ENCODE results near the gene COBL.
"Not testable (repeated sequence)": the region's sequence is repeated elsewhere in the genome, so short reads cannot be mapped to it uniquely, and the experiment has no call there.

The COBL gene

DNA sequence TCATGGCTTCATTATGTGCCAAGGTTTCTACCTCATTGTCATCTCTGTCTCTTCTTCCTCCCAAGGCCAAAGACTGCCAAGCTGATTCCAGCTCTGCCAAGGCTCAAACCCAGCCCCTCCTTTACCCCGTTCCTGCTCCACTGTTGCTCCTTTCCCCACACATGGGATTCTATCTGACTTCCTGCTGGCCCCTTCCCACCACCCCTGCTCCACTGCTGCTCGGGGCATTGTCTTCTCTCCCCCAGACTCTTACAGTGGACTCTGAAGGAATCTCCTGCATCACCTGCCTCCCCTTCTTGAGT is 86.3 kb downstream of the COBL start:
- DNase-seq (ENCODE audit: low spot score) = no peak

DNA sequence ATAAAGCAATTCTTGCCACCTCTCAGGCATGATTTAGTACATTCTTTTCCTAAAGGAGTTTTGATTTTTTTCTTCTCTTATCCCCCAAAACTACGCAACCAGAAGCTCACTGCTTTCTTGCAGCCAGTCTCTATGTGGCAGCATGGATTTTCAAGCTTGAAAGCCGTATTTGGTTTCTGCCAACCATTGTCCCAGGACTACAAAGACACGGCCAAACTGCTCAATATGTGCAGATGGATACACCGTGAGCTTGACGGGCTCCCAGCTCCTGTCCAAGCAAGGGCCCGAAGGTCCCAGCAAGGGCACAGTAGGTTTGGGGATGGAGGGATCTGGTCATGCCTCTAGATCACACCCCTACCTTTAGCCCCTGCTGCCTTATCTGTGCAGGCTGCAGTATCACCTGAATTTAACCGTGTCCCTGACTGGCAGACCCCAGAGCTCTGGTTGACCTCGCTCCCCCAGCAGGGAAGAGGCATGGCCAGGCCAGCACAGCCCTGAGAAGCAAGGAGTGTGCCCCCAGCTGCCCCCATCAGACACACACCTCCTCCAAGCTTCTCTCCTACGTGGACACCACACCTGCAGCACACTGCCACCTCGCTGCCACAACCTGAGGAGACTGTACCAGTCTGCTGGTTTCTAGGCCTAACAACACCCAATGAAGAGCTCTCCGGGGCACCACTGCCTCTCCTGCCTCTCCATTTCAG is 86.8 kb downstream of the COBL start:
- DNase-seq (ENCODE audit: low spot score) = no peak

DNA sequence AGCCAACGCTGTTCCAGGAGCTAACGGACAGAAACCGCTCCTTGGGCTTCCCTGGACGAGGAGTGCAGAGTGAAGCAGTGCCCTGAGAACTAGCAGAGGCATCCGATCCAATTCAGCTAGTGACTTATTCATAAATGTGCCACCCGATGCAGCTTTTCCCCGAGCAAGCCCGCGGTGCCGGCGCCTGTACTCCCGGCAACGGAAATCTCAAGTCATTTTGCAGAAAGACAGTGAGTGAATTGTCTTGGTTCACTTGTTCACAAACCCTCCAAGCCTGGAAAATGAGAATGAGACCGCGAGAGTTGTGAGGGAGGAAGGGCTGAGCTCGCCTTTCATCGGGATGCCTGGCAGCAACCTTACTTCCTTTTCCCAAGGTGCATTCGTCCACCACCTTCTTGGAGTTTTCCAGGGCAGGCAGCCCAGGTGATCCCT is 87.5 kb downstream of the COBL start:
- DNase-seq (ENCODE audit: low spot score) = no peak

DNA sequence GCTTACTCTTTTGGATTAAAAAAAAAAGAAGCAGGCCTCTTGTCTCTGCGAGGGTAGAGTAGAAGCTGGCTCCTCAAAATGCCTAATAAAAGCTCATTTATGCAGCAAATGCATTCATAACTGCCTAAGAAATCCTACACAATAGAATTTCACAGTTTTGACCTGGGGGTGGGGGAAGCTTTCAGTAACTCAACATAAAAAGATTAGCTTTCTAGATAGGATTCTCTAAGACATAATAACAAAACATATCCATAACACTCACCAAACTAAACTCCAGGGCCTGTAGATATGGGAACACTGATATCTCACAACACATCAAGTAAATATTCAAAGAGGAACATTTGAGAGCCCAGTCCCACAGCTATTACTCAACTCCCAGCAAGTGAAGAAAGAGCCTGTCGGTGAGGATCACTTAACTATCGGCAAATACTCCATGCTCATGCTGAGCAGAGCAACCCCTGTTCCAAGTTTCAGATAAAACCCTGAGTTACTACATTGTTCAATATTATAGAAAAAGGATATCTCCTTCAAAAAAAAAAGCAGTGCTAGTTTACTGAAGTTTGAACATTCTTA is 88.1 kb downstream of the COBL start:
- no peak for DNase-seq (ENCODE audit: low spot score)

DNA sequence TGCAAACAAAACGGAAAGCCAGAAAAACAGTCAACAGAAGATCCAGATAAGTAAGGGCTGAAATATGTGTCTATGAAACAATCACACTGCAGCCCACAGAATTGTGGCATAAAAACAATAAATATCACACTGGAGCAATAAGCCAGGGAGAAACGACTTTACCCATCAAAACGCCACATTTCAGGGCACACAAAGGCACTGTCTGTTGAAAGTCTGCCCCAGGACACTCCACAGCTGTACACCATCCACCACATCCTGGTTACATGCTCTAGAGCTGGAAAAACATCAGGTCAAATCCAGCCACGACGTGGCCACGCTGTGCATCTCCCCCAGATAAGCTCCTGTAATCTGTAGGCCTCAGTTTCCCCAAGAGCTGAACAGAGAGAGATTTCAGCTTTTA is 88.7 kb downstream of the COBL start:
- DNase-seq (ENCODE audit: low spot score) = no peak

DNA sequence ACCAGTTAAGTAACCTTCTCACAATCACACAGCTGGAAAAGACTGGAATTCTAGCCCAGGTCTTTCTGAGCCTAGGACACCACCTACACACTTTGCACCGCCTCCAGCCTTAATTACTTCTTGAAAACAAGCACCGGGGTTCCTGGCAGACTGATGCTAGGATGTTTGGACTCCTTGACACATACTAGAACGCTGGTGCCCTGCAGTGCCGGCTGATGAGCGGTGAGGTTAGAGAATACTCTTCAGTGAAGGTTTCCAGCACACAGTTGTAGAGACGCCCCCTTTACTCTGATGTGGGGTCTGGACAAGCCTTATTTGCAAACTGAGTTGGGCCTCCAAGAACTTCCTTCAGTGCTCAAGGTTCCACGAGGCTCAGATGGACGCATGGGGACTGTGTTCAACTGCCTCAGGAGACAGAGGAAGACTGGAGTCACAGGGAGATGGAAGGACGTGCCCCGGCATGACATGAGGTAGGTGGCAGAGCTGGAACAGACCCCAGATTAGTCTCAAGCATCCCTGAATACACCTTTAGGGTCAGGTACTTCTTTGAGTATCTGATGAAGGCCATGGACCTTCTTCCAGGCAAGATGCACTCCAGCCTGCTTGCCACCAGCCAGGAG is 89.6 kb downstream of the COBL start:
- DNase-seq (ENCODE audit: low spot score) = no peak

DNA sequence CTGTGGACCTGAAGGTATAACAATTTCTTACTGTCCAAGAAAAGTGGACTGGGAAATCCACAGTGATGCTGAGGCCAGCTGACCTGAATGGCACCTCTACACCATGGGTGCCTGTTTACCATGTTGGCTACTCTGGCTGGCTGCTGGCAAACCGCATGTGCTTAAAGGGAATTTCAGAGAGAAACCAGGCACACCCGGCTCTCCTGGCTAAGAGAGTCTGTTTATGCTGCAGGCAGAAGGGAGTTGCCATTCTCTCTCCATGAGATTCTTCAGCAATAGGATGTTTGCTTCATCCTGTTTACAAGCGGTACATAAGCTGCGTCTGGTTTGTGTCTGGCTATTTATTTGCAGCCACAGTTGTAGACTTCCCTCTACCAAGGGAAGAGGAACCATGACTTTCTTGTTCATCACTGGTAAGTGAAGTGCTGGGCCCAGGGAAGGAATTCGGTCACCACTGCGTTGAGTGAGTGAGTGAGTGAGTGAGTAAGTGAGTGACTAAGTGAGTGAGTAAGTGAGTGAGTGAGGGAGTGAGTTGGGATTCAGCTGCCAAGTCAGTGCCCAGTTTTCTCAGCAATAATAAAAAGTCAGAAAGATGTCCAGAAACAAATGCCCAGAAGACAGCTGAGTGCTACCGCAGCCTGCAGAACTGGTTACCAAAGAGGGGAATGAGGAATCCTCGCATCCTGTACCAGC is 90.4 kb downstream of the COBL start:
- no peak for DNase-seq (ENCODE audit: low spot score)

DNA sequence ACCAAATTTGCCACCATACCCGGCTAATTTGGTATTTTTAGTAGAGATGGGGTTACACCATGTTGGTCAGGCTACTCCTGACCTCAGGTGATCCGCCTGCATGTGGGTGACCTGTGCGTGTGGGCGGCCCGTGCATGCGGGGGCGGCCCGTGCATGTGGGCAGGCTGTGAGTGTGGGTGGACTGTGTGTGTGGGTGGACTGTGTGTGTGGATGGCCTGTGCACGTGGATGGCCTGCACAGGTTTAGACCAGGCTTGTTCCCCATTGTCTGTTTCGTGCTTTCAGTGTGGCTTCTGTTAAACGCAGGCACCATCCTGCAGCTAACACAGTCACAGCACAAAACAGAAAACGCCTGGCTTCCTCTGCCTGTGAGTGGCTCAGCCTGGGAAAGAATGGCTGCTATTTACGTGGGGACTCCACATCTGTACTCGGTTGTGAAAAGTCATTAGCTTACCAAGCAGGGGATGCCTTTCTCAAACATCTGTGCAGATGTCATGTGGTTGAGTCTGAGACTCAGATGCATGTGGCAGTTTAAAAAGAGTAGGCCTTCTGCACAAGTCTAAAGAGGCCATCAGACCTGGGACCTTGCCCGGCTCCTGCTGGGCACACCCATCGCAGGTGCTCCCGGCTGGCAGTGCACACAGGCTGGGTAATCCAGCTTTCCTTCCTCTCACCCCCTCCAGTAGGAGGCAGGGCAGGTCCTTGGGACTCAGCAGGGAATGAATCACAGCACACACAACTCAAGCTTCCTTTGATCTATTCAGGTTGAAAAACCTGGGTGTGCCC is 91.6 kb downstream of the COBL start:
- no peak for DNase-seq (ENCODE audit: low spot score)

DNA sequence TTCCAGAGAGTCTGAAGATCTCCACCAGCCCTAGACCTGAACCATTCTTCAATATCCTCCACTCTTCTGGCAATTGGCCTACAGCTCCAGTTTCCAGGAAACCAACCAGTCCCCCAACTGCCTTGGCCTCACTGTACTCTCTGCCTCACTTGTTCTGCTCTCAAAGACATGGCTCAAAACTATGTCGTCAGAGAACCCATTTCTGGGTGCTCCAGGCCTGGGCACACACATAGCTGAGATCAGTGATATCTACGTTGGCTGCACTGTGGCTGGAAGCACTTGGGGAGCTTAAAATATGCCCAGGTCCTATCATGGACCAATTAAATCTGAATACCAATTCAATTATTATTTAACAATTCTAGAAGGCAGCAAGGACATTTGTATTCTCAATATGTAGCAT is 93.1 kb downstream of the COBL start:
- DNase-seq (ENCODE audit: low spot score) = no peak

DNA sequence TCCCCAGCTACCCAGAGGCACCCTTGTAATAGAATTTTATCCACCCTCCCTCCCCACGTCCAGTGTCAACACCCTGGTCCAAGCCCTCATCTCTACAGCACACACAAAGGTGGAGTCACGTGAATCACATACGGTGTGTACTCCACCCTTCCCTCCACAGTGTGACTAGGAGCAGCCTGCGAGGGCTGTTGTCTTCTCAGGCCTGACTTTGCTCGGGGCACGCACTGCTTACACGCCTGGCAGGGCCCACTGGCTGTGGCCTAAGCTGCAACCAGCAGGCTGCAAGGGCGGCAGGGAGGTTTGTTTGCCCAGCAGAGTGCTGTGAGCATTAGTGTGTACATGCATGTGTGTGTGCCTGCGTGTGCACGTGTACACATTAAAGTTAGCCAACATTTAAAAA is 93.7 kb downstream of the COBL start:
- DNase-seq (ENCODE audit: low spot score) = no peak

DNA sequence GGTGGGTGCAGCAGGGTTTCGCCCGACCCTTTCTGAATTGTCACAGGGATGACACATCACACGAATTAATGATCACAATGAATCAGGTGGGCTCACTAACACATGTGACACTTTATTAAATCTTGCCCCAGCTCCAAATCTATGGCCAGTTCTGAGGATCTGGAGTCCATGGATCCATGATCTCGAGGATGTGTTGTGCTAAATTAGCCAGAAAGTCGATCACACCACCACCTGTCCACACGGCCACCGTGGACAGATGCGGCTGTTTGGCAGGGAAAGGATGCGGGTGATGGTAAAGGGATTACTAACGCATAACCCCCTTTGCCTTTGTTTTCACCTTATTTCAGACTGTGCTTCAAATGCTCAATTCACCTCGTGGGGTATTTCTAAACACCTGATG is 96.4 kb downstream of the COBL start:
- DNase-seq (ENCODE audit: low spot score) = no peak

DNA sequence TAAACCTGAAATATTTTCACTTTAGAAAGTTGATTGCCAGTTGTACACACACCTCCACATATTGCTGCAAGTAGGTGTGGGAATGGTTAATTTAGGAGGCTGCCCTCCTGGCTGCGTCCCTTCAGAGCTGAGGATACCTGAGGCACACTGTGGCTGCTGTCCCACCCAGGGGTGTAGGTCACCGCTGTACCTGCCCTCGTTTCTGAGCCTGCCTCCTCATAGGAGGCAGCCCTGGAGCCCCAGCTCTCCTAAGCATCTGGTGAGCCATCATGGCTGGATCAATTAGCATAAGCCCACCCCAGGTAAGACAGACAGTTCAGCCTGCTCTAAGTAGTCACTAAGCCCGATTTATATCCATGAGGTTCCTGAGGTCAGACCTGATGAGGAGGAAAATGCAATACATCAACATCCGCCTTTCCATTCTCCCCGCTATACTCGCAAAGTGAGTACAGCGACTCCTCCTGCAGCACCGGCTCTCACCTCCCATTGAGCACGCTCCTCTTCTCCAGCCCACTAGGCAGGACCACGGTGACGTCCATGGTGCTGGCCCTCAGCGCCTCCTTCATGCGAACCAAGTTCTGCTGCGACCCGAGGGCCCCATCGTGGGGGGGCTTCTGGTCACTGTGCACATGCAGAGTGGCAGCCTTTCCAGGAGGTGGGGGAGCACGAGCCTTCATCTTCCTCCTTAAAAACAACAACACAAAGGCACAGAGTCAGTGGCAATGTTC is 97.2 kb downstream of the COBL start:
- DNase-seq (ENCODE audit: low spot score) = no peak

DNA sequence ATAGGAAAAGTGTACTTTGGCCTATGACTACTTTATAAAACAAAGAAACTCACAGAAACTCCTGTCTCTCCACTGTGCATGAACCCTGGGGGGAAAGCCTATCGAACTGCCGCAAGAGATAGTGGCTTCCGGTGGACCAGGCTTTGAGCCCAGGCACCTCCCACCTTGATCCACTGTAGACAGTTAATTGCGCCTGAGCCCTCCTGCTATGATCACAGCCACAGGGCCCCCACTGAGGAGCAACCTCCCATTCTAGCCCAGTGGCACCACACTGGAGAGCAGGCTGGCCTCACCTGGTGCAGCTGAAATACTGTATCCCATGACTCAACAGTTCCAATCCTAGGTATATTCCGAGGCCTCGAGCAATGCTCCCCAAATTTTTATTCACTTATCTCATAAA is 98.8 kb downstream of the COBL start:
- DNase-seq (ENCODE audit: low spot score) = no peak

DNA sequence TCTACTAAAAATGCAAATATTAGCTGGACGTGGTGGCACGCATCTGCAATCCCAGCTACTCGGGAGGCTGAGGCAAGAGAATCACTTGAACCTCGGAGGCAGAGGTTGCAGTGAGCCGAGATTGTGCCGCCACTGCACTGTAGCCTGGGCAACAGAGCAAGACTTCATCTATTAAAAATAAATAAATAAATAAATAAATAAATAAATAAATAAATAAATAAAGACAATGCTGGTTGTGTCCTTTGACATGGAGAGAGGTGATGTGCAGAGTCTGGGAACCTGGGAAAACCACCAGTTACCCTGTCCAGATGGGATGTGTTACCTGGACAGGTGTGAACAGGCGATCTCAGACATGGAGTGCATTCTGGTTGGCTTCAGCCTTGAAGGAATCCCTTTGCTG is 102.5 kb downstream of the COBL start:
- no peak for DNase-seq (ENCODE audit: low spot score)

DNA sequence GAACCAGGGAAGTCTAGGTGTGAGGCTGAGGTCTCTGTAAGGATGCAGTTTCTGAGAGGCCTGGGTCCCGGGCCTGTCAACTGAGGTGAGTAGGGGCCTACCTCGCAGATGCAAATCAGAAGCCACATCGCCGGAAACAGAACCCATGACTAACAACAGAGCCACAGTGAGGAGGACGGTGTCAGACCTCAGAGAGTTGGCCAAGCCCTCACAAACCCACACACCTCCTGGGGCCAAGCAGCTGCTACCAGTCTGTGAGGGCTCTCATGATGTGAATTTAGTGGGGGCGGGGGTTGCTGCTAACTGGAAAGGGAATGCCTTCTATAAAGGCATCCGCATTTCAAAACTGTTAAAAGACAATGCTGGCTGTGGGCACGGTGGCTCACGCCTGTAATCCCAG is 103.0 kb downstream of the COBL start:
- DNase-seq (ENCODE audit: low spot score) = no peak

DNA sequence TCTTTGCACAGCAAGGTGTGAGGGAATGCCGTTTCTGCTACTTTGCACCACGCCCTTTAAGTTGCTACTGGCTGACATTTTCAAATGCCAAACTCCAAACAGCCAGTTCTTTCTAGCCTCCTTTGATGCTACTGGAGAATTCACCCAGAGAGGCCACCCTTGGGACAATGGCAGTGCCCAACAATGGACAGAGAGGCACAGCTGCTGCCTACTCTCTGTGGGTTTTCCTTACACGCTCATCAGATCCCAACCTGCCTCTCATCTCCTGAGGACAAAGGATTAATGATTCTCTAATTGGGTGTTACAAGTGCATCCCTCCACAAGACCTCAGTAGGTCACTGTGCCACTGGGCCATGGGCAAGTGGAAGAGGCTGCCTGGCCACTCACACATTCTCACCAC is 105.8 kb downstream of the COBL start:
- no peak for DNase-seq (ENCODE audit: low spot score)

DNA sequence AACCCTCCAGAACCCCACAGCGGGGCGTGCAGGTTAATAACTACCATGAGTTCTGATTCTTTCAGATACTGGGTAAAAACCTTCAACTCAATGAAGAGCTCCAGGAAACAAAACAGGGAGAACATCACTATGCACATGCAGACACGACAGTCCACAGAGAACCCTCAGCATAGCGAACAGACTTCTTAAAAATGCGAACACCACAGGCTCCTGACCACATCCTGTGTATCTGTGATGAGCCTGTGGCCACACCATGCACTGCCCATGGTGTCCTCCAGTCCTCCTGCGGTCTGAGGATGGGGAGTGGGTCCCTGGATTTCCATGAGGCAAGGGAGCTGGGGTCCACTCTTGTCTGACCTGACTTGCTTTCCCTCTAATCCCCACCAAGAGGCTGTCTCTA is 107.2 kb downstream of the COBL start:
- no peak for DNase-seq (ENCODE audit: low spot score)

DNA sequence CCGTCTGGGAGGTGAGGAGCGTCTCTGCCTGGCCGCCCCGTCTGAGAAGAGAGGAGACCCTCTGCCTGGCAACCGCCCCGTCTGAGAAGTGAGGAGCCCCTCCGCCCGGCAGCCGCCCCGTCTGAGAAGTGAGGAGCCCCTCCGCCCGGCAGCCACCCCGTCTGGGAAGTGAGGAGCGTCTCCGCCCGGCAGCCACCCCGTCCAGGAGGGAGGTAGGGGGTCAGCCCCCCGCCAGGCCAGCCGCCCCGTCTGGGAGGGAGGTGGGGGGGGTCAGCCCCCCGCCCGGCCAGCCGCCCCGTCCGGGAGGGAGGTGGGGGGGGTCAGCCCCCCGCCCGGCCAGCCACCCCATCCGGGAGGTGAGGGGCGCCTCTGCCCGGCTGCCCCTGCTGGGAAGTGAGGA is 108.5 kb downstream of the COBL start:
- not testable (repeated sequence) for DNase-seq (ENCODE audit: low spot score)

DNA sequence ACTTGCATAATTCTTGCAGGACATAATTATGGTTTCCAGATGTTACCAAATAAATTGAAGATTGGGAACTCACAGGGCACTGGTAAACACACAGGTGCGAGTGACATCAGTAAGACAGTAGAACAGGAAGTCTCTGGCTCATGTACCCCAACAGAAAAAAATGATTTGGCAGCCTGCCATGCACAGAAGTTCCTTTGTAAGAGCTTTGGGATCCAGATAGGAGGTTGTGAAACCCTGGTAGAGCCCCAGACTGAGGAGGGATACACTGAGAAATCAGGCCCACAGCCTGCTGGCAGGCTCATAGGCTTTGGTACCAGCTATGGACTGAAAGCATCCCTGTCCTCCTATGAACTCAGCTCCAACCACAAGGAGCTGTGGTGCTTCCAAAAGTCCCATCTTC is 118.0 kb downstream of the COBL start:
- peak; percentile 73 for DNase-seq (ENCODE audit: low spot score)

DNA sequence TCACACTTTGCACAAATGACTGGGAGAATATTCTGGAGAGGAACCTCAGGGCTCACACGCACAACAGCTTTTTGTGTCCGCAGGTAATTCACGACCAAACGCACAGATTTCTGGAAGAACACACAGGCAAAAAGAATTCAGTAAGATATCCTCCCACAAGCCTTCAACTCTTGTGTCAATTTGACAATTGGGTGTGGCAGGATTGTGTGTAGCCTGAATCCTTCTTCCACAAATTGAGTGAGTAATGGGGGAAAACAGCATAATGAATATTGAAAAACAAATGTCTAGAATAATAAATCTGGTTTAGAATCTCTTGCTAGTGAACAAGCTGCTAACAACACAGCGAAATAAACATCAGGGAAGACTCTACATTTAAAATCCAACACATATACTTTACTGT is 125.6 kb downstream of the COBL start:
- no peak for DNase-seq (ENCODE audit: low spot score)

DNA sequence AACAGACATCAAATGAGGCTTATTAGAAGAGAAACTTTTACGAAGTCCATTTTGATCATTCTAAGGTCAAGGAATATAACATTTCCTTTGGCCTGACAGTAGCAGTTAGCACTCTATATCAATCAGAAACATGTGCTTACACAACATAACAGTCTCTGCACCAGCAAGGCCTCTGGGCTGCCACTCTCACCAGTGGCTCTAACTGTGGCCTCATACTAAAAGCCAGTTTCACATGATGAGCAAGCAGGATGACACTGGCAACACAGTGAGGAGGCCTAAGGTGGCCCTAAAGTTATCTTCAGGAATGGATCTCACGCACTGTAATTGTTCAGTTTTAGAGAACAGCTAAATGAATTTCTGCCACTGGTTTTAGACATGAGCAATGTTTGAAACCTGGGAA is 126.8 kb downstream of the COBL start:
- no peak for DNase-seq (ENCODE audit: low spot score)

DNA sequence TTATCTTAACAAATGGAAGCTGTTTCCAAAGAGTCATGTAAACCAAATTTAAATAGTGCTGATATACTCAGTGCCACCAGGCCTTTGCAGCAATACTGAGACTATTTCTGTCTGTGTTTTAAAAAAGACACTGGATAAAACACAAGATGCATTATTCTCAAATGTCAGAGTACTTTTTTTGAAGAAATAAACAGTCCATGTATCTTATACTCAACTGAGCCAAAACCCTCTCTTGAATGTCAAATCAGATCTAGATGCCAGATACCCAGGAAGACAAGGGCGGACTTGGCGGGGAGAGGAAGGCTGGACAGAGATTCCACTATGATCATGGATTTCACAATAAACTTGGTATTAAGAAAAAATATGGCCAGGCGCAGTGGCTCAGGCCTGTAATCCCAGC is 127.6 kb downstream of the COBL start:
- DNase-seq (ENCODE audit: low spot score) = no peak

Measured in NAMALWA (cell line).